ENCODE measurements around the gene SCAF8. TPM values are rescaled to one million over a fixed set of nuclear protein-coding genes. Genes with fewer than 3 reads are reported as not detected.

SCAF8 gene
- total RNA-seq, 1 experiment from 2014 or later = 28.6 TPM

- no peaks in the 10 kb centered on the region for H3K36me3 Mint-ChIP-seq (ENCODE audit: insufficient read depth, unreplicated experiment)
- TF ChIP-seq, protein P1, sequence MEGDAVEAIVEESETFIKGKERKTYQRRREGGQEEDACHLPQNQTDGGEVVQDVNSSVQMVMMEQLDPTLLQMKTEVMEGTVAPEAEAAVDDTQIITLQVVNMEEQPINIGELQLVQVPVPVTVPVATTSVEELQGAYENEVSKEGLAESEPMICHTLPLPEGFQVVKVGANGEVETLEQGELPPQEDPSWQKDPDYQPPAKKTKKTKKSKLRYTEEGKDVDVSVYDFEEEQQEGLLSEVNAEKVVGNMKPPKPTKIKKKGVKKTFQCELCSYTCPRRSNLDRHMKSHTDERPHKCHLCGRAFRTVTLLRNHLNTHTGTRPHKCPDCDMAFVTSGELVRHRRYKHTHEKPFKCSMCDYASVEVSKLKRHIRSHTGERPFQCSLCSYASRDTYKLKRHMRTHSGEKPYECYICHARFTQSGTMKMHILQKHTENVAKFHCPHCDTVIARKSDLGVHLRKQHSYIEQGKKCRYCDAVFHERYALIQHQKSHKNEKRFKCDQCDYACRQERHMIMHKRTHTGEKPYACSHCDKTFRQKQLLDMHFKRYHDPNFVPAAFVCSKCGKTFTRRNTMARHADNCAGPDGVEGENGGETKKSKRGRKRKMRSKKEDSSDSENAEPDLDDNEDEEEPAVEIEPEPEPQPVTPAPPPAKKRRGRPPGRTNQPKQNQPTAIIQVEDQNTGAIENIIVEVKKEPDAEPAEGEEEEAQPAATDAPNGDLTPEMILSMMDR (IDR thresholded peaks at IDR 0.05; ENCODE audit: unreplicated experiment) = no peak
- CTCF ChIA-PET = no interaction called here
- no peaks in the 10 kb centered on the region for H3K27me3 Mint-ChIP-seq (ENCODE audit: unreplicated experiment)
- intact Hi-C loops (cut with micrococcal nuclease; ENCODE audit: unreplicated experiment) = no loop called here
- H3K4me3 Mint-ChIP-seq (ENCODE audit: low read depth, unreplicated experiment) = no peak overlapping the region
- BruUV-seq (replicated peaks) = no TSS peak
- no peaks in the 10 kb centered on the region for H3K9me3 Mint-ChIP-seq (ENCODE audit: low read depth, unreplicated experiment)
- H3K4me1 Mint-ChIP-seq (ENCODE audit: low read depth, unreplicated experiment) = peaks cover 5% of the 10 kb centered on the region
- DNase-seq = no peak
- H3K27ac Mint-ChIP-seq (ENCODE audit: unreplicated experiment) = no peak overlapping the region
Observed at GRCh38 chr6:154726887-154727286, 6.3 kb upstream of the SCAF8 start.

DNA sequence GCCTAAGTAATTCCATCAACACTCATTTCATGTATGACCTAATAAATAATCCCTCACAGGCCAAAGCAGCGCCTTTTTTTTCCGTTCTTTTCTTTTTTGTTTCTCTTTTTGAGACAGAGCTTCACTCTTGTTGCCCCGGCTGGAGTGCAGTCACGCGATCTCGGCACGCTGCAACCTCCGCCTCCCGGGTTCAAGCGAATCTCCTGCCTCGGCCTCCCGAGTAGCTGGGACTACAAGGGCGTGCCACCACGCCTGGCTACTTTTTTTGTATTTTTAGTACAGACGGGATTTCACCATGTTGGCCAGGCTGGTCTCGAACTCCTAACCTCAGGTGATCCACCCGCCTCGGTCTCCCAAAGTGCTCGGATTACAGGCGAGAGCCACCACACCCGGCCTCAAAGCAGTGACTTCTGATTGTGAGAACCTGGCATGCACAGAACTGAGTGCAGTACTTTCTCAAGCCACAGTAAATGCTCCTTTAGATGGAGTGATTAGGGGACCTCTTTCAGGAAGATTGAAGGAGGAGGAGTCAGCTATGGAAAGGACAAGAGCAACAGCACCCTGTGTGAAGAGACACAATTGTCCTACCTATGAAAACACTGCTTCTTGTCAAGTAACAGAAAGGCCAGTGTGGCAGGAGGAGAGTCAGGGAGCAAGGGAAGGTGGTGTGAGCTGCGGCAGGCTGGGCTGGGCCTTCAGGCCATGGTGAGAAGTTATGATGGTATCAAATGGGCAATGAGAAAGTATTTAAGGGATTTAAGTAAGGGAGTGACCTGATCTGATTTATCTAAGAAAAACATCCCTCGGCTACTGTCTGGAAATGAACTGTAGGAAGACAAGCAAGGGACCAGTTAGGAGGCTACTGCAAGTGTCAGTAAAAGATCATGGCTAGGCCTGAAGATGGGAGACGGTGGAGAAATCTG is 1.7 kb upstream of the SCAF8 start:
- Mint-ChIP-seq H3K4me3 (ENCODE audit: low read depth, unreplicated experiment) (no peak overlapping the region), H3K27me3 (ENCODE audit: unreplicated experiment) (no peaks in the 10 kb centered on the region), H3K27ac (ENCODE audit: unreplicated experiment) (no peak overlapping the region), H3K9me3 (ENCODE audit: low read depth, unreplicated experiment) (no peaks in the 10 kb centered on the region), H3K36me3 (ENCODE audit: insufficient read depth, unreplicated experiment) (peaks cover 33% of the 10 kb centered on the region), H3K4me1 (ENCODE audit: low read depth, unreplicated experiment) (peaks cover 11% of the 10 kb centered on the region)
- CTCF ChIA-PET = interaction anchor here (0.6 to 1.3 kb wide), 2 partner anchors 56 to 502 kb away, joined by 3 to 6 read pairs; no protein-coding TSS in a partner anchor
- intact Hi-C loops (cut with micrococcal nuclease; ENCODE audit: unreplicated experiment) = loop anchor here (5.0 kb wide), 1 partner anchor 76 kb away; no protein-coding TSS in a partner anchor
- no peak for DNase-seq
- BruUV-seq (replicated peaks) = no TSS peak
- TF ChIP-seq, protein P1 (IDR thresholded peaks at IDR 0.05; ENCODE audit: unreplicated experiment) = no peak

GRCh38 chr6:154732538-154733182 is 556 bp upstream of the SCAF8 start:
- peak; percentile 35 for DNase-seq
- Mint-ChIP-seq H3K27me3 (ENCODE audit: unreplicated experiment) (no peaks in the 10 kb centered on the region), H3K9me3 (ENCODE audit: low read depth, unreplicated experiment) (no peaks in the 10 kb centered on the region), H3K36me3 (ENCODE audit: insufficient read depth, unreplicated experiment) (peaks cover 33% of the 10 kb centered on the region), H3K4me1 (ENCODE audit: low read depth, unreplicated experiment) (peaks cover 11% of the 10 kb centered on the region), H3K27ac (ENCODE audit: unreplicated experiment) (no peak overlapping the region), H3K4me3 (ENCODE audit: low read depth, unreplicated experiment) (peak overlapping the region; percentile 74)
- CTCF ChIA-PET = interaction anchor here (1.0 to 1.3 kb wide), 2 partner anchors 57 to 111 kb away, joined by 3 to 6 read pairs; no protein-coding TSS in a partner anchor
- TF ChIP-seq, protein P1 (IDR thresholded peaks at IDR 0.05; ENCODE audit: unreplicated experiment) = no peak
- TSS peak; percentile 59 for BruUV-seq (replicated peaks)
- intact Hi-C loops (cut with micrococcal nuclease; ENCODE audit: unreplicated experiment) = loop anchor here (5.0 kb wide), 1 partner anchor 75 kb away; no protein-coding TSS in a partner anchor

DNA sequence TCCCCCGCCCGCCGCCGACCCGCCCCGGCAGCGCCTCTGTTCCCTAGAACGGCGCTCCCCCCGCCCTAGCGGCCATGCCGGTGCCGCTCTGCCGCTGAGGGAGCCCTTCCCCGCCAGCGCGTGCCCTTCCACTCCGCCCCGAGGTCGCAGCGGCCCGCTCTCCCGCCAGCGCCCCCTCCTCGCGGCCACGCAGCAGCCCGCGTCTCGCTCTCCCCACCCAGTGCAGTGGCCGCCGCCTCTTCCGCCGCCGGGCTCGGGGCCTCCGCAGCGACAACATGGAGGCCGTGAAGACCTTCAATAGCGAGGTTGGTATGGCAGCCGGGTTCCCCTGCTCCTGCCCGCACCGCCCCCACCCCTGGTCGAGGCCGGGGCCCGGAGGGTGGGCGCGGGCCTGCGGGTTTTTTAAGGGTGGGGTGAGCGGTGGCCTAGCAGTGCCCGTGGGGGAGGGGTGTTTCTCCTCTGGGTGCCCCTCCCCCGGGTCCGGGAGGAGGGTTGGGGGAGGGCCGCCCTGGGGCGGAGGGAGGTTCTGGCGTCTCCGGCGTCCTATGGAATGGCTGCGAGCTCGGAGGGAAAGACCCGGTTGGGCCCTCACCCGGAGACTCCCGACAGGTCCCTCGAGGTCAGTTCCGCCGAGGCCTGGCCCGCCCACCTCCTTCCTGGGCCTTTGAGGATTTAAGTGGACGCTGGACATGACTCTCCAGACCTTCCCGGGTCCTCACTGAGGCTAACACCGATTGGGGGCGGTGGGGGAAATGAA is 588 bp downstream of the SCAF8 start:
- no peaks in the 10 kb centered on the region for H3K27me3 Mint-ChIP-seq (ENCODE audit: unreplicated experiment)
- TF ChIP-seq, protein P1 (IDR thresholded peaks at IDR 0.05; ENCODE audit: unreplicated experiment) = no peak
- H3K27ac Mint-ChIP-seq (ENCODE audit: unreplicated experiment) = peak overlapping the region; percentile 91
- no TSS peak for BruUV-seq (replicated peaks)
- H3K4me1 Mint-ChIP-seq (ENCODE audit: low read depth, unreplicated experiment) = peaks cover 11% of the 10 kb centered on the region
- intact Hi-C loops (cut with micrococcal nuclease; ENCODE audit: unreplicated experiment) = loop anchor here (5.0 kb wide), 1 partner anchor 73 kb away; no protein-coding TSS in a partner anchor
- H3K4me3 Mint-ChIP-seq (ENCODE audit: low read depth, unreplicated experiment) = peak overlapping the region; percentile 74
- DNase-seq = peak; percentile 92
- CTCF ChIA-PET = interaction anchor here (1.0 kb wide), 1 partner anchor 110 kb away, joined by 3 read pairs; no protein-coding TSS in a partner anchor
- H3K36me3 Mint-ChIP-seq (ENCODE audit: insufficient read depth, unreplicated experiment) = peaks cover 33% of the 10 kb centered on the region
- H3K9me3 Mint-ChIP-seq (ENCODE audit: low read depth, unreplicated experiment) = no peaks in the 10 kb centered on the region

Measured in Calu3 (cell line).